GM18520 (cell line): Measurements from ENCODE around the gene CLDN9.
A peak's percentile ranks its signal among the peaks of the same experiment; 100 is the strongest.

ENCODE experiments used
- ATAC-seq: cut with Tn5 transposase; IDR thresholded peaks from one replicate; pipeline ENCODE4 v1.9.1; 2021; ENCODE audit not compliant: unreplicated experiment

The CLDN9 gene

GRCh38 chr16:2992383-2993081 lies 20.2 kb upstream of the CLDN9 start:
- no peak for ATAC-seq

DNA sequence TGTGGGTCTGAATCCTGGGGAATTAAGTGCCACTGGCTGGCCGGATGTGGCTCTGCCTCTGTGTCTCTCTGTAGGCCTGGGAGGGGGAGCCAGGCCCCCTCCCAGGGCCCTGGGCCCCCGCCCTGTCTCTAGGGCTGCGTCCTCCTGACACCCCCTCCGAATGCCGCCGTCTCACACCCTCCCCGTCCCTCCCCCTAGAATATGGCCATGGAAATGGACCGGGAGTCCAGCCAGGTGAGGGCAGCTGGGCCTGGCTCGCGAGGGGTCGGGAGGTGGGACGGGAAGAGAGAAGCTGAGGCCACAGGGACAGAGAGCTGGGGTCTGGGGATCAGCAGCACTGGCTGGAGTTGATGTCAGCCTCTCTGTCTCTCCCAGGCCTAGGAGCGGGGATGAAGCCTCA lies 16.4 kb upstream of the CLDN9 start:
- no peak for ATAC-seq

DNA sequence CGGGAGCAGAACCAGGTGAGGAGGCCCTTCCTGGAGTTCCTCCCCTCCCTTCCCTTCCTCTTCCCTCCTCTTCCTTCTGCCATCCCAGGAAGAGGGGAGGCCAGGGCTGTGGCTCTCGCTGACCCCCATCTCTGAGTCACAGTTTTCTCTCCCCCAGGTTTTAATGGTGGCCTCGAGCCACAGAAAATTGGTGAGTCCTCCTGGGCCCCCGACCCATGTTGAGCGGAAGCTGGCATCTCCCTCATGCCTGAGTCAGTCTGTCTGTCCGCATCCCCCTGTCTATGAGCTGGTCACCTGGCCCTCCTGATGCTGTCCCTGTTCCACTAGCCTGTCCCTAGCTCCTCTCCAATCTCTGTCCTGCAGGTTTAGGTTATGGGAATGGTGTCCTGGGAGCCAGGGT lies 12.8 kb upstream of the CLDN9 start:
- ATAC-seq, result no peak

DNA sequence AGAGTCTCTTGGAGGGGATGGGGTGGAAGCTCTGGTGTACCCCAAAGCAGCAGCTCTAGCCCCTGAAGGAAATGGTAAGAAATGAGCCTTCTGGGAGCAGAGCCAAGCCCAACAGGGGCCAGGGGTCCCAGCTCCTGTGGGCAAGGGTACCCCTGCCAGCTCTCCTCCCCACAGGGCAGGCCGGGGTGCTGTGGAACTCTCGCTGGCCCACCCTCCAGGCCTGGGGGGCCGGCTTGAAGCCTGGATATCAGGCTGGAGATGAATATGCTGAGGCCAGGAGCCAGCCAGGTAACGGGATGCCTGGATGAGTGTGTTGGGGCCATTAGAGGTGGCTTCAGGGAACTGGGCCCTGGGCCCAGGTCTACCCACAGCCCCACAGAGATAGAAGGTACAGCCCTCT lies 12.2 kb upstream of the CLDN9 start:
- ATAC-seq, result no peak

GRCh38 chr16:3001316-3001715 lies 11.4 kb upstream of the CLDN9 start:
- no peak for ATAC-seq

DNA sequence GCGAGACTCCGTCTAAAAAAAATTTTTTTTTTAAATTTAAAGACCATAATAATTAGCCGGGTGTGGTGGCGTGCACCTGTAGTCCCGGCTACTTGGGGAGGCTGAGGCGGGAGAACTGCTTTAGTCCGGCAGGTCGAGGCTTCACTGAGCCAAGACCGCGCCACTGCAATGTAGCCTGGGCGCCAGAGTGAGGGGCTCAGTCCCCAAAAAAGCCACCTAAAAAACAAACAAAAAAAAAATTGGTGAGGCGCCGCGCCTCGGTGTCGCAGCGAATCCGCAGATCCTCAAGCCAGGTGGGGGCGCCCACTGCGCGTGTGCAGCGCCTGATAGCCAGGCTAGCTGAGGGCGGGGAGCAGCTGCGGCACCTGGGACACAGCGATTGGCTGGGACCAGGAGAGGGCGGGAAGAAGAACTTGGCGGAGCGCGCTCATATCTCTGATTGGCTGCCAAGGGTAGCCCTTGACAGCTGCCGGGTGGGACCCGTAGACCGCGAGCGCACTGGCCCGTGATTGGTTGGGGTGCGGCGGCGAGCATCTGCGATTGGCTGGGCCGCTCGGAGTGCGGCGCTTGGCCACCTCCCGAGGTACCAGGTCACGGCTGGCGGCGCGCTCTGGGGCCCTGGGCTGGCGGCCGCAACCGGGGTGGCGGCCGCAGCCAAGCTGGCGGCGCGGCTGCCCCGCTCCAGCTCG lies 9.0 kb upstream of the CLDN9 start:
- peak; percentile 96 for ATAC-seq

GRCh38 chr16:3004319-3004718 lies 8.4 kb upstream of the CLDN9 start:
- ATAC-seq, result no peak

DNA sequence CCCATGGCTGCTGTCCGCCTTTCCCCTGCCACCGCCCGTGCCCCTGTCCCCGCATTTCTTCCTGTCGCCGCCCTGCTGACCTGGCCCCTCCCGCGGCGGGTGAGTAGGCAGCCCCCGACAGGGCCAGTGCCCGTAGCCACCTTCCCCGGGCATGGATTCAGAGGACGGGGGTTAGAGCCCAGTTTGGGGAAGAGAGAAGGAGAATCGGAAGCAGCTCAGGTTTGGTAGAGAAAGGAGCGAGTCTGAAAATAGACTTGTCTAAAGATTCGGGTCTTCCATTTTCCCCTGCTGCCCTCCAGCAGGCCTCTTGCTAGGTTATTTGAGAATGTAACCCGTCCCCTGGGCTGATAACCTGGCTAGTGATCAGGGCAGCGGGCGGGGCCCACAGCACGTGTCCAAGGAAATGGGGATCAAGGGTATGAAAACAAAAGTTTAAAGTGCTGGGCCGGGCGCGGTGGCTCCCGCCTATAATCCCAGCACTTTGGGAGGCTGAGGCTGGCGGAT lies 7.9 kb upstream of the CLDN9 start:
- no peak for ATAC-seq

- no peak for ATAC-seq
Measured at GRCh38 chr16:3007059-3007956, 5.4 kb upstream of the CLDN9 start.

DNA sequence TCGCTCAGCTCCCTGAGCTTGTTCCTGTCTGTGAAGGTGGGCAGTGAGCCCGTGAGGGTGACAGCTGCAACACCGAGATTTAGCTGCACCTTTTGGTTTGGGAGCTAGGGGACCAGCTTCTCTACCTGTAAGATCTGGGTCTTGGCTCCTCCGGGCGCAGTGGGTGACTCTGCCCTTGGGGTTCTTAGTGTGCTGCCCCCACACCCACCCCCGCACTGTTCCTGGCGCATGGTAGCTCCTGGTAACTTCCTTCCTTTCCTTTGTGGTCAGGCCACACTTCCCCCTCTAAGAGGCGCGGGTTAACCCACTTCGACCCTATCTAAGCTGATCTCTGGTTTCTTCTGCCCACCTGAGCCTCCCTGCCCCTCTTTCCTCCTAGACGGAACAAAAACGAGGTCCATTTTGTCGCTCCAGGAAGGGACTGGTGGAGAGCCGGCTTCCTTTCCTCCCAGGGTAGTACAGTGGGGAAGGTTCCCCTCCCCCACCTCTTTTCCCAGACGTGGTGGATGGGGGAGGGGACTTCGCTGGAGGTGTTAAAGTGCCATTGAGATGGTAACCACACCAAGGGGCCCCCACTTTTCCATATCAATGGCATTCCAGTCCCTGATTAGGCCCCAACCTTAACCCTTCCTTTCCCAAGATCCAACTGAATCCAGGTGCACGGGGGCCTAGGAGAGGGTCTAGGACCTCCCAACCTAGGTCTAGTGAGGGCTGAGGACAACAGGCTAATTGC lies 4.6 kb upstream of the CLDN9 start:
- ATAC-seq, result no peak

GRCh38 chr16:3008690-3009037 lies 4.1 kb upstream of the CLDN9 start:
- ATAC-seq, result no peak

DNA sequence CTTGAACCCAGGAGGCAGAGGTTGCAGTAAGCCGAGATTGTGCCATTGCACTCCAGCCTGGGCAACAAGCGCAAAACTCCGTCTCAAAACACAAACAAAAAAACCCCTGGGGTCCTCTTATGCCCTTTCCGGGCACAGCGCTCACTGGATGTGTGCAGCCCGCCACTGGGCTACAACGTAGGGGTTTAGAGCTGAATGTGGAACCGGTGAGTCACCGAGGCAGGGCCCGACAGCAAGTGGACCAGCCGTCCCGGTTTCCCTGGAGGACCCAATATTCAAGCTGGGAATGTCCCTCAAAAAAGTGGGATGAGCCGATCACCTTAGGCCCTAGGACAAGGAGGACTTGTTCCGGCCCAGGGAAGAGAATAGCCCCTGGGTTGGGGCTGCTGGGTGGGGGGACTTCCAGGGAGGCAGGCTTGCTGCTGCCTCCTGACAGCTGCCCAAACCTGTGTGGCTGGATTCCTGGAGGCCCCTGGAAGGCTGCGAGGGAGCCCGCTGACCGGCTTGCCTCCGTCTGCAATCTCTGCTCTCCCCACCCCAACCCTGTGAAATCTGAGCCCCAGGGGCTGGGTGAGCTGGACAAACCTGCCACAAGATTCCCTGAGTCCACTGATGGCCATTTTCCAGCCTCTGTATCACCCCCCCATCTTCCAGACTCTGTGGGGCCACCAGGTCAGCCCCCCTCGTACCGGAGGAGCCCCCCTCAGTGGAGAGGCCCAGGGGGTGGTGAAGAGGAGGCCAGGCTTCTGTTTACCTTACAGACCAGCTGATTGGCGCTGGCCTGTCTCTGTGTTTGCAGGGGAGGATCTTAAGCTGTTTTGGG lies 2.9 kb upstream of the CLDN9 start:
- ATAC-seq, result no peak

DNA sequence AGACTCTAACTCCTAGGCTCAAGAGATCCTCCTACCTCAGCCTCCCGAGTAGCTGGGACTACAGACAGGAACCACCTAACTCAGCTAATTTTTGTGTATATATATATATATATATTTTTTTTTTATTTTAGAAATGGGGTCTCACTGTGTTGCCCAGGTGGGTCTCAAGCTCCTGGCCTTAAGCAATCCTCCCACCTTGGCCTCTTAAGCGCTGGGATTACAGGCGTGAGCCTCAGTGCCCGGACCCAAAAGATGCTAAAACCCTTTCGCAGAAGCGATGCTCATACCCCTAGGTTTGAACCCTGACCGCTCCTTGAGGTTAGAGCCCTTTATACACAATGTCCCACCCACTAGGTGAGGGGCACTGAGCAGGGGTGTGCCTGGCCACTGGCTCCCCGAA lies 2.2 kb upstream of the CLDN9 start:
- no peak for ATAC-seq

DNA sequence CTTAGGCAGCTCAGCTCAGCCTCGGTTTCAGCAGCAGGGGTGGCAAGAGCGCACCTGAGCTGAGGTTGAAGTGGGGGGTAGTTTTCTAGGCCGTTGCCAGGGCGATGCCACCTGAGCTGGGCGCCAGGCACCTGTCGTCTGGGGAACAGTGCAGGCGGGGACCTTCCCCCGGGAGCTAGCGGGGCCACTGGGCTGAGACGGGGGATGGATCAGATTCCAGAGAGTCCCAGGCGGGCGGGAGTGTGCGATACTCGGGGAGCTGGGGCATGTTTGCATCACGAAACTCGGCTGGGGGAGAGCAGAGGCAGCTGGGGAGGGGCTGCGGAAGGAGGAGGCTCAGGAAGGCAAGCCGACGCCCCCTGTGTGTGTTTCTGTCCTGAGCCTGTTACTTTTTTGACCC lies 477 bp upstream of the CLDN9 start:
- no peak for ATAC-seq

DNA sequence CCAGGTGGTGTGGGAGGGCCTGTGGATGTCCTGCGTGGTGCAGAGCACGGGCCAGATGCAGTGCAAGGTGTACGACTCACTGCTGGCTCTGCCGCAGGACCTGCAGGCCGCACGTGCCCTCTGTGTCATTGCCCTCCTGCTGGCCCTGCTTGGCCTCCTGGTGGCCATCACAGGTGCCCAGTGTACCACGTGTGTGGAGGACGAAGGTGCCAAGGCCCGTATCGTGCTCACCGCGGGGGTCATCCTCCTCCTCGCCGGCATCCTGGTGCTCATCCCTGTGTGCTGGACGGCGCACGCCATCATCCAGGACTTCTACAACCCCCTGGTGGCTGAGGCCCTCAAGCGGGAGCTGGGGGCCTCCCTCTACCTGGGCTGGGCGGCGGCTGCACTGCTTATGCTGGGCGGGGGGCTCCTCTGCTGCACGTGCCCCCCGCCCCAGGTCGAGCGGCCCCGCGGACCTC lies 798 bp downstream of the CLDN9 start:
- ATAC-seq, result no peak

GRCh38 chr16:3013998-3014690 lies 1.4 kb downstream of the CLDN9 start:
- ATAC-seq, result no peak

GRCh38 chr16:3014971-3015370 lies 2.2 kb downstream of the CLDN9 start:
- ATAC-seq, result no peak

- no peak for ATAC-seq
Measured at GRCh38 chr16:3015865-3016521, 3.3 kb downstream of the CLDN9 start.

DNA sequence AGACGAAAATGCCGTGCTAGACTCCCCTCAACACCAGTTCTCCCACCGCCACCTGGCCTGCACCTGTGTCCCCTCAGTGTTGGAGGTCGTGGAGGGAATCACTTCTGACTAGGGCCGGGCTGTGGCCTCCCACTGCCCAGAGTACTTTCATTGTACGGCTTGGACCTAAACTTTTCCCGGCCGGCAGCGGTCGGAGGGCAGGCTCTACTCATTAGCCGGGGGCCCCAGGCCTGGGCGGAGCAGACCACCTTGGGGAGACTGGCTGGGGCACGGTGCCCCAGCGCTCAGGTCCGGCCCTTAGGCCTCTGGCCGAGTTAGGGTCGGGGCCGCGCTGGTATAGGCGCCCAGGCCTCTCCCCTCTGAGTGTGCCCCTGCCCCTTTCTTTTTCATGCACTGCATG lies 4.6 kb downstream of the CLDN9 start:
- ATAC-seq, result no peak
